ENCODE measurements around the gene ZNF579. TPM values are rescaled to one million over a fixed set of nuclear protein-coding genes. Genes with fewer than 3 reads are reported as not detected.

The ZNF579 gene
- total and polyA plus RNA-seq, 10 donors, result 0.72 to 10.6 (median 5.7) TPM

GRCh38 chr19:55622242-55622969 is 41.8 kb upstream of the ZNF579 start:
- Histone ChIP-seq H3K36me3 (peaks cover 0 to 33% (median 10%) of the 10 kb centered on the region in 6 donors), H3K9me3 (no peaks in the 10 kb centered on the region), H3K4me3 (no peak overlapping the region), H3K27me3 (replicated peaks in 1 of 7) (no peaks in the 10 kb centered on the region), H3K4me1 (peaks cover 0 to 94% (median 37%) of the 10 kb centered on the region in 6 donors), H3K27ac (peak overlapping the region in 3 of 8 donors; percentile 82 to 97 (median 95))
- peak in 1 of 3 donors; percentile 6 for TF ChIP-seq POLR2AphosphoS5 (IDR thresholded peaks at IDR 0.05)
- TF ChIP-seq, protein P1, sequence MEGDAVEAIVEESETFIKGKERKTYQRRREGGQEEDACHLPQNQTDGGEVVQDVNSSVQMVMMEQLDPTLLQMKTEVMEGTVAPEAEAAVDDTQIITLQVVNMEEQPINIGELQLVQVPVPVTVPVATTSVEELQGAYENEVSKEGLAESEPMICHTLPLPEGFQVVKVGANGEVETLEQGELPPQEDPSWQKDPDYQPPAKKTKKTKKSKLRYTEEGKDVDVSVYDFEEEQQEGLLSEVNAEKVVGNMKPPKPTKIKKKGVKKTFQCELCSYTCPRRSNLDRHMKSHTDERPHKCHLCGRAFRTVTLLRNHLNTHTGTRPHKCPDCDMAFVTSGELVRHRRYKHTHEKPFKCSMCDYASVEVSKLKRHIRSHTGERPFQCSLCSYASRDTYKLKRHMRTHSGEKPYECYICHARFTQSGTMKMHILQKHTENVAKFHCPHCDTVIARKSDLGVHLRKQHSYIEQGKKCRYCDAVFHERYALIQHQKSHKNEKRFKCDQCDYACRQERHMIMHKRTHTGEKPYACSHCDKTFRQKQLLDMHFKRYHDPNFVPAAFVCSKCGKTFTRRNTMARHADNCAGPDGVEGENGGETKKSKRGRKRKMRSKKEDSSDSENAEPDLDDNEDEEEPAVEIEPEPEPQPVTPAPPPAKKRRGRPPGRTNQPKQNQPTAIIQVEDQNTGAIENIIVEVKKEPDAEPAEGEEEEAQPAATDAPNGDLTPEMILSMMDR (IDR thresholded peaks at IDR 0.05 in 8 of 11, conservative IDR thresholded peaks at IDR 0.05 in 3 of 11), result no peak
- intact Hi-C loops (cut with DNase I; ENCODE audit: low total_unique reads), result no loop called here
- 91 to 94% (median 92%) methylated on average over 15 to 40 of the region's 40 CpGs for WGBS, 5 donors
- peak; percentile 78 for DNase-seq

- Histone ChIP-seq H3K4me3 (no peak overlapping the region), H3K27ac (peak overlapping the region in 3 of 8 donors; percentile 82 to 95 (median 86)), H3K9me3 (no peaks in the 10 kb centered on the region), H3K27me3 (replicated peaks in 1 of 7) (no peaks in the 10 kb centered on the region), H3K36me3 (peaks cover 0 to 40% (median 15%) of the 10 kb centered on the region in 6 donors), H3K4me1 (peaks cover 0 to 96% (median 37%) of the 10 kb centered on the region in 6 donors)
- DNase-seq, result peak; percentile 82
- WGBS, 5 donors, result 92 to 98% (median 95%) methylated on average over 33 to 55 of the region's 55 CpGs
- intact Hi-C loops (cut with DNase I; ENCODE audit: low total_unique reads), result no loop called here
- TF ChIP-seq, protein P1 (IDR thresholded peaks at IDR 0.05 in 8 of 11, conservative IDR thresholded peaks at IDR 0.05 in 3 of 11), result no peak
- TF ChIP-seq POLR2AphosphoS5 (IDR thresholded peaks at IDR 0.05) (peak in 1 of 3 donors; percentile 37), POLR2A (IDR thresholded peaks at IDR 0.05) (no peak)
Observed at GRCh38 chr19:55621673-55622231, 41.1 kb upstream of the ZNF579 start.

- no peak for TF ChIP-seq POLR2A (IDR thresholded peaks at IDR 0.05)
- TF ChIP-seq, protein P1 (IDR thresholded peaks at IDR 0.05 in 8 of 11, conservative IDR thresholded peaks at IDR 0.05 in 3 of 11), result no peak
- TF ChIP-seq POLR2AphosphoS5 (IDR thresholded peaks at IDR 0.05), result peak in 2 of 3 donors; percentile 14 to 19
- 57 to 78% (median 74%) methylated on average over 5 to 9 of the region's 9 CpGs for WGBS, 5 donors
- no peaks in the 10 kb centered on the region for H3K27me3 ChIP-seq (replicated peaks in 1 of 7)
- peaks cover 0 to 45% (median 20%) of the 10 kb centered on the region in 6 donors for H3K36me3 ChIP-seq
- intact Hi-C loops (cut with DNase I; ENCODE audit: low total_unique reads), result no loop called here
- H3K9me3 ChIP-seq, result no peaks in the 10 kb centered on the region
- peak overlapping the region in 7 of 8 donors; percentile 39 to 95 (median 69) for H3K27ac ChIP-seq
- no peak for DNase-seq
- peaks cover 0 to 96% (median 37%) of the 10 kb centered on the region in 6 donors for H3K4me1 ChIP-seq
- peak overlapping the region in 1 of 8 donors; percentile 39 for H3K4me3 ChIP-seq
Observed at GRCh38 chr19:55621205-55621672, 40.6 kb upstream of the ZNF579 start.
